B cell (primary cell): Measurements from ENCODE around the gene CLDN24. TPM values are rescaled to one million over a fixed set of nuclear protein-coding genes. Genes with fewer than 3 reads are reported as not detected.

Experiments used
- ATAC-seq: fragments of 200-7000 bp; cut with Tn5 transposase; one replicate; pipeline ENCODE4 v1.10.0; 2021; ENCODE audit warnings: low read depth, mild to moderate bottlenecking, moderate number of reproducible peaks, moderate library complexity
- CTCF ChIA-PET: fragments of 350-600 bp; sonication (Branson Sonifier 250); formaldehyde crosslinking; loops from one replicate; lab custom pipeline; 2021; ENCODE audit warnings: antibody characterized with exemption, inconsistent platforms; lab: Charles Lee
- POLR2A ChIA-PET: fragments of 350-600 bp; sonication (Branson Sonifier 250); formaldehyde crosslinking; loops from one replicate; lab custom pipeline; 2021; ENCODE audit warnings: antibody characterized with exemption; lab: Charles Lee
- DNase-seq: peaks from one replicate; pipeline ENCODE4 v3.0.0; 2013
- H2AFZ ChIP-seq: 2 replicates; pipeline ENCODE4 v1.6.1; 2012; ENCODE audit warnings: mild to moderate bottlenecking, low read depth, low read length; ENCODE audit not compliant: insufficient read depth, poor library complexity, severe bottlenecking
- H3K27ac ChIP-seq, 2 donors: 1 replicate in 1 of 2; 2 replicates in 1 of 2; pipeline ENCODE4 v1.5.1; 2012 to 2013; ENCODE audit warnings: low read length in 2 of 2, mild to moderate bottlenecking in 2 of 2, moderate library complexity in 1 of 2
- H3K27me3 ChIP-seq, 4 experiments: fragments of 200-600 bp in 1 of 4; sonication (generic) in 1 of 4; replicated peaks in 1 of 4; 1 replicate in 2 of 4; 2 replicates in 2 of 4; pipeline versions ENCODE4 v1.6.1 to v1.7.0; 2013 to 2016; ENCODE audit warnings: low read length in 3 of 4, mild to moderate bottlenecking in 2 of 4, mixed read lengths in 1 of 4, moderate library complexity in 1 of 4; ENCODE audit not compliant: insufficient read depth in 4 of 4, control insufficient read depth in 3 of 4; ENCODE audit errors: control extremely low read depth in 1 of 4
- H3K36me3 ChIP-seq, 2 experiments: replicated peaks in 1 of 2; 1 replicate in 1 of 2; 2 replicates in 1 of 2; pipeline versions ENCODE4 v1.6.1 to v1.7.1; 2013; ENCODE audit warnings: low read length in 1 of 2; ENCODE audit not compliant: insufficient read depth in 2 of 2, control insufficient read depth in 1 of 2; ENCODE audit errors: control extremely low read depth in 1 of 2, extremely low read depth in 1 of 2
- H3K4me1 ChIP-seq, 2 donors: fragments of 200-600 bp in 1 of 2; sonication (generic) in 1 of 2; 1 replicate in 1 of 2; 2 replicates in 1 of 2; pipeline versions ENCODE4 v1.5.1 to v1.6.1; 2013 to 2017; ENCODE audit warnings: low read length in 2 of 2; ENCODE audit not compliant: control insufficient read depth in 2 of 2, insufficient read depth in 2 of 2
- H3K4me2 ChIP-seq: replicated peaks from 2 replicates; pipeline ENCODE3; 2012; ENCODE audit warnings: mild to moderate bottlenecking, low read depth, low read length; ENCODE audit not compliant: poor library complexity, severe bottlenecking
- H3K4me3 ChIP-seq, 5 experiments: fragments of 200-600 bp in 1 of 5; sonication (generic) in 1 of 5; 1 replicate in 3 of 5; 2 replicates in 2 of 5; pipeline versions ENCODE4 v1.5.1 to v1.7.0; 2011 to 2016; ENCODE audit warnings: low read length in 4 of 5, mild to moderate bottlenecking in 4 of 5, low read depth in 2 of 5, control low read depth in 1 of 5, moderate library complexity in 1 of 5; ENCODE audit not compliant: insufficient read depth in 1 of 5; ENCODE audit errors: control extremely low read depth in 1 of 5, extremely low read depth in 1 of 5
- H3K79me2 ChIP-seq: fragments of 200-600 bp; sonication (generic); one replicate; pipeline ENCODE4 v1.6.0; 2016; ENCODE audit warnings: low read length; ENCODE audit not compliant: control insufficient read depth, insufficient read depth
- H3K9ac ChIP-seq: fragments of 200-600 bp; sonication (generic); 2 replicates; pipeline ENCODE4 v1.6.1; 2017; ENCODE audit warnings: mild to moderate bottlenecking, low read length, moderate library complexity
- H3K9me3 ChIP-seq, 3 donors: one replicate each; pipeline versions ENCODE4 v1.6.1 to v1.7.1; 2013; ENCODE audit warnings: low read length in 2 of 3; ENCODE audit not compliant: control insufficient read depth in 2 of 3, insufficient read depth in 1 of 3; ENCODE audit errors: control extremely low read depth in 1 of 3
- H4K20me1 ChIP-seq: 2 replicates; pipeline ENCODE4 v1.6.0; 2012; ENCODE audit warnings: mild to moderate bottlenecking, low read length; ENCODE audit not compliant: insufficient read depth, control insufficient read depth, poor library complexity, severe bottlenecking
- H3K27ac Mint-ChIP-seq: one replicate; pipeline ENCODE4 v1.8.0; 2021; ENCODE audit warnings: mixed read lengths
- H3K27me3 Mint-ChIP-seq: one replicate; pipeline ENCODE4 v1.8.0; 2021; ENCODE audit warnings: mixed read lengths
- H3K4me1 Mint-ChIP-seq: one replicate; pipeline ENCODE4 v1.8.0; 2021; ENCODE audit warnings: mixed read lengths
- H3K4me3 Mint-ChIP-seq: one replicate; pipeline ENCODE4 v1.8.0; 2021; ENCODE audit warnings: mixed read lengths
- H3K9me3 Mint-ChIP-seq: one replicate; pipeline ENCODE4 v1.8.0; 2022; ENCODE audit warnings: mixed read lengths; ENCODE audit not compliant: insufficient read depth
- CTCF ChIP-seq: fragments of 200-600 bp; IDR thresholded peaks from one replicate; pipeline ENCODE4 v1.8.0; 2022; ENCODE audit warnings: antibody characterized with exemption, mild to moderate bottlenecking
- EZH2 ChIP-seq: IDR thresholded peaks from 2 replicates; pipeline ENCODE4 v1.6.1; 2012; ENCODE audit warnings: borderline replicate concordance, low read depth, mild to moderate bottlenecking, moderate library complexity, low read length; ENCODE audit not compliant: insufficient read depth, poor library complexity, severe bottlenecking
- WGBS: methylation state at CpG from one replicate; pipeline ENCODE4 v1.1.5; 2013; ENCODE audit warnings: missing lambda C conversion rate; ENCODE audit not compliant: insufficient coverage; 5-methylcytosine and 5-hydroxymethylcytosine counted together
- intact Hi-C: fragments of 100-400 bp; cut with micrococcal nuclease; formaldehyde crosslinking; loops from one replicate; pipeline ENCODE4 v1.10.0; 2022
- polyA plus RNA-seq: library from polyadenylated mRNA; depleted of rRNA; stranded (reverse); fragments of >200 nt; gene quantifications from 2 replicates; pipeline ENCODE4 v1.2.3, GENCODE V29; 2012
- total RNA-seq, 2 donors: library from RNA; stranded (reverse); fragments of 120-200 nt in 1 of 2; gene quantifications; 1 replicate in 1 of 2; 2 replicates in 1 of 2; pipeline versions ENCODE4 v1.2.3 to v1.2.4, GENCODE V29; 2013 to 2022

CLDN24 gene
- total and polyA plus RNA-seq, 2 donors (not counting 1 experiment from before 2014, with no cell fraction given): not detected

- Mint-ChIP-seq H3K4me3 (no peak overlapping the region), H3K27ac (no peak overlapping the region), H3K9me3 (no peaks in the 10 kb centered on the region), H3K27me3 (peaks cover 5% of the 10 kb centered on the region), H3K4me1 (no peaks in the 10 kb centered on the region)
- Histone ChIP-seq H3K27ac (no peak overlapping the region), H3K4me2 (no peak overlapping the region), H3K36me3 (no peaks in the 10 kb centered on the region), H3K27me3 (peaks cover 0 to 4% (median 0%) of the 10 kb centered on the region in 4 experiments), H4K20me1 (no peaks in the 10 kb centered on the region), H3K4me1 (no peaks in the 10 kb centered on the region), H3K9ac (no peak overlapping the region), H3K79me2 (no peaks in the 10 kb centered on the region), H3K4me3 (no peak overlapping the region), H3K9me3 (peaks cover 0 to 3% (median 0%) of the 10 kb centered on the region in 3 donors), H2AFZ (no peak overlapping the region)
- WGBS: 92% methylated on average over 9 of the region's 9 CpGs
- TF ChIP-seq EZH2 (no peak), CTCF (no peak)
- POLR2A ChIA-PET: no interaction called here
- intact Hi-C loops: no loop called here
- DNase-seq (no peak), ATAC-seq (no peak)
- CTCF ChIA-PET: no interaction called here
Observed at GRCh38 chr4:183333202-183333601, 11.0 kb upstream of the CLDN24 start.

GRCh38 chr4:183332447-183332846 lies 10.2 kb upstream of the CLDN24 start:
- 85% methylated on average over 8 of the region's 11 CpGs for WGBS
- peaks cover 0 to 4% (median 0%) of the 10 kb centered on the region in 4 experiments for H3K27me3 ChIP-seq
- intact Hi-C loops: no loop called here
- Mint-ChIP-seq H3K4me3 (no peak overlapping the region), H3K27ac (no peak overlapping the region), H3K9me3 (no peaks in the 10 kb centered on the region), H3K27me3 (peaks cover 5% of the 10 kb centered on the region), H3K4me1 (no peaks in the 10 kb centered on the region)
- no peaks in the 10 kb centered on the region for H3K79me2 ChIP-seq
- no peak overlapping the region for H3K4me2 ChIP-seq
- DNase-seq (no peak), ATAC-seq (no peak)
- no peak overlapping the region for H3K9ac ChIP-seq
- ChIA-PET POLR2A (no interaction called here), CTCF (no interaction called here)
- H3K27ac ChIP-seq: no peak overlapping the region
- TF ChIP-seq EZH2: no peak
- no peak for TF ChIP-seq CTCF
- no peaks in the 10 kb centered on the region for H3K36me3 ChIP-seq
- no peak overlapping the region for H2AFZ ChIP-seq
- H3K4me3 ChIP-seq: no peak overlapping the region
- H3K4me1 ChIP-seq: no peaks in the 10 kb centered on the region
- peaks cover 0 to 3% (median 0%) of the 10 kb centered on the region in 3 donors for H3K9me3 ChIP-seq
- H4K20me1 ChIP-seq: no peaks in the 10 kb centered on the region
